SH-SY5Y (cell line): ENCODE measurements around the gene GSTA1.

Experiments used
- GATA2 ChIP-seq: IDR thresholded peaks from 2 replicates; pipeline ENCODE4 v1.6.1; 2011; ENCODE audit warnings: mild to moderate bottlenecking, low read depth, low read length
- GATA3 ChIP-seq: IDR thresholded peaks from 2 replicates; pipeline ENCODE4 v1.6.1; 2011; ENCODE audit warnings: low read depth, mild to moderate bottlenecking, low read length, moderate library complexity

Gene GSTA1

DNA sequence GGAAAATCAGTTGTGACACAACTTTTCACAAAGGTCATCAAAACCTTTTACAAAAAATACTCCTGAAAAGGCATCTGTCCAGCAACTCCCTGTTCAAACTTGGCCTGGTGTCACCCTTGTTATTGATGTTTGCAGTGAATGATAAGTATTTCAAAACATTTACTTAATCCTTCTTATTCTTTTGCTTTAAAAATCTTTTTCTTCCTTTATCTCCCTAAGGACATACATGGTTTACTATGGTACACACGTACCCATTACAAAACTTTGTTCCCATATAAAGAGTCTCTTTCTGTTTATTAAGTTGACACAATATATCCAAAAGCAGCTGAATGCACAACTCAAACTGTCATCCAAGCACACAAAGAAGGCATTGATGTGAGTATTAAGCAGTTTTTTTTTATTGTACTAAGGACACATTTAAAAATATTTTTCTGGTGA is 57.8 kb downstream of the GSTA1 start:
- no peak for TF ChIP-seq GATA3
- TF ChIP-seq GATA2: no peak

DNA sequence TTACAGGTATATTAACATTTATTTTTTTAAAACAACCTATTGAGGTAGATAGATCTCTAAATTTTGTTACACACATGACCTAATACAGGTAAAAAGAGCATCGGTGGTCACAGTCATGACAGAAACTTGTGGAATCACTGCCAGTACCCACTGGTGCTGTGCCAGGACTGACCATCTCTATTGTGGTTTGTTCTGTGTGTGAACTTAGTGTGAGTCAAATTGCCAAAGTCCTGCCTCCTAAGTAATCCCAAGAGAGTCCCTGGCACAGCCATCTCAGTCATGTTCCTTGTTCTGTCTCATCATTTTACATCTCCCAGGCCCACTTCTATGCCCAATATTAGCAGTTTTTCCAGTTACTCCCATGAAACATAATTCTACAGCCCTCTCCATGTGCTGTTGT is 61.7 kb downstream of the GSTA1 start:
- no peak for TF ChIP-seq GATA2
- no peak for TF ChIP-seq GATA3
